T-helper 1 cell treated with Interleukin-12 subunit alpha and Interleukin-12 subunit beta and Interleukin-4 antibody, amounts not matched to agents 30 μg/mL and 1 μg/mL, for 36 hours (primary cell): ENCODE data around the gene KCTD16.

Source experiments
- H3K27ac Mint-ChIP-seq: one replicate; pipeline ENCODE4 v1.8.0; 2021; ENCODE audit warnings: mild to moderate bottlenecking, mixed read lengths
- H3K27me3 Mint-ChIP-seq: one replicate; pipeline ENCODE4 v1.8.0; 2021; ENCODE audit warnings: low read depth, mixed read lengths
- H3K36me3 Mint-ChIP-seq: one replicate; pipeline ENCODE4 v1.8.0; 2021; ENCODE audit warnings: low read depth, mixed read lengths
- H3K4me1 Mint-ChIP-seq: one replicate; pipeline ENCODE4 v1.8.0; 2021; ENCODE audit warnings: low read depth, mixed read lengths
- H3K4me3 Mint-ChIP-seq: one replicate; pipeline ENCODE4 v1.8.0; 2021; ENCODE audit warnings: mild to moderate bottlenecking, moderate library complexity, mixed read lengths
- H3K9me3 Mint-ChIP-seq: one replicate; pipeline ENCODE4 v1.8.0; 2021; ENCODE audit warnings: mixed read lengths

KCTD16 gene

DNA sequence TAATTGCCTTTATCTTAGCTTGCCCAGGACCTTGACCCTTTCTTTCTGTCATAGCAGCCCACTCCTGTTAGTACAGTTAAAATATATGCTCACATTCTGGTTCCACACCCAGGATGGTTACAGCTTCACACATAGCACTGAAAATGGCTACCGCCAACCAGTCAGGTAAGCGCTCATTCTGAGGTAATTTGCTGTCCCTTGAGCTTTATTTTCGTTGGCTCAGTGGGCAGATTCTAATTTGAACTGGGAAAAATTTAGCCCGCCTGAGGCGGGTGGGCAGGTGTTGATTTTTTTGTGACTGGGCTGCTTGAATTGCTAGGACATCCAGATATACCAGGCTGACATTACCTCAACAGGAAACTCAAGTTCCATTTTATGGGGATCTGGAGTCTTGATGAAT is 137.5 kb downstream of the KCTD16 start:
- Mint-ChIP-seq H3K4me1 (no peaks in the 10 kb centered on the region), H3K9me3 (no peaks in the 10 kb centered on the region), H3K27ac (no peak overlapping the region), H3K27me3 (no peaks in the 10 kb centered on the region), H3K4me3 (no peak overlapping the region), H3K36me3 (no peaks in the 10 kb centered on the region)

DNA sequence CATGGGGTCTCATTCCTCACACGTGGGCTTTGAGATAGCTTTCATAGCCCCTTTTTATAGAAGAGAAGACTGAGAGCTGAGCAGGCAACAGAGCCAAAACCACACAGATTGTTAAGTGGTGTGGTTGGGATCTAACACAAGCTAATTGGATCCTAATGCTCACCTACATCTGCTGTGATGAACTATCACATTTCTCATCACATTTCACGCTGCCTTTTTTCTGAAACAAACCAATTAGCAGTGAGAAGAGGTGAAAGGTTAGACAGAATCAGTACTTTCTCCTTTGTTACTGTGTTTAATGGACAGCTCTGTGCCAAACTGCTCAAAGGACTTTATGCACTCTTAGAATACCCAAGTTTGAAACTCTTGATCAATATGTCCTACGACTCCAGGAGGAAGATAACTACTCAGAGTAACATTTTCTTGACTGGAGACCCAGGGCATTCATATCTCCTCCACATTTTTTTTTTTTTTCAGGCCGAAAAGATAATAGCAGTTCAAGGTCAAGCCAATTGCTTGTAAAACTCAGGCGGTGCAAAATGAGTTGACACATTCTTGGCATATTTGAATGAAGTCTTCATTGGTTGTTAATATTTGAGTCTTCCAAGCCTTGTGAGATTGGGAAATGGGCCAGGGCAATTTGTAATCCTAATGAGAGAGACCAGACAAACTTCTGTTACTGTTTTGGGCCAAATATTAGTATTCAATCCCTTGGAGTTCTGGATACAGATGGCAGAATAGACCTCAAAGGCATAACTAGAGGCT is 138.4 kb downstream of the KCTD16 start:
- H3K4me3 Mint-ChIP-seq: no peak overlapping the region
- H3K36me3 Mint-ChIP-seq: no peaks in the 10 kb centered on the region
- no peak overlapping the region for H3K27ac Mint-ChIP-seq
- H3K27me3 Mint-ChIP-seq: no peaks in the 10 kb centered on the region
- H3K9me3 Mint-ChIP-seq: no peaks in the 10 kb centered on the region
- no peaks in the 10 kb centered on the region for H3K4me1 Mint-ChIP-seq

DNA sequence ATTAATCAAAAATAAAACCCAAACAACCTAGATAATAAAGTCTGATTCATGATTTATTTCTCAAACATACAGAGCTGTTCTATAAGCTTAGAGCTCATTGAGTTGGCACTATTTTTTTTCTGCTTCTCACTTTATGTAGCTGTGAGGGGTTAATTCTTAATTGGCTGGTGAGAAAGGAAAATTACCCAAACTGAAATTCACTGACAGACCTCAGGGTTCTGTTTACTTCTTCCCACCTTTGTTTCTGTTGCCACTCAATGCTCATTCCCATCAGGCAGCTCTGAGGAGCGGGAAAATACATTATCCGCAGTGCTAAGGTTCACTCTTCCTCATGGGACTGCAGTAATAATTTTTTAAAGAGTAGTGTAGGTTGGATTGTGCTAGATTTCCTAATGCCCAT is 139.9 kb downstream of the KCTD16 start:
- Mint-ChIP-seq H3K27me3 (no peaks in the 10 kb centered on the region), H3K4me1 (no peaks in the 10 kb centered on the region), H3K27ac (no peak overlapping the region), H3K4me3 (no peak overlapping the region), H3K36me3 (no peaks in the 10 kb centered on the region), H3K9me3 (no peaks in the 10 kb centered on the region)

DNA sequence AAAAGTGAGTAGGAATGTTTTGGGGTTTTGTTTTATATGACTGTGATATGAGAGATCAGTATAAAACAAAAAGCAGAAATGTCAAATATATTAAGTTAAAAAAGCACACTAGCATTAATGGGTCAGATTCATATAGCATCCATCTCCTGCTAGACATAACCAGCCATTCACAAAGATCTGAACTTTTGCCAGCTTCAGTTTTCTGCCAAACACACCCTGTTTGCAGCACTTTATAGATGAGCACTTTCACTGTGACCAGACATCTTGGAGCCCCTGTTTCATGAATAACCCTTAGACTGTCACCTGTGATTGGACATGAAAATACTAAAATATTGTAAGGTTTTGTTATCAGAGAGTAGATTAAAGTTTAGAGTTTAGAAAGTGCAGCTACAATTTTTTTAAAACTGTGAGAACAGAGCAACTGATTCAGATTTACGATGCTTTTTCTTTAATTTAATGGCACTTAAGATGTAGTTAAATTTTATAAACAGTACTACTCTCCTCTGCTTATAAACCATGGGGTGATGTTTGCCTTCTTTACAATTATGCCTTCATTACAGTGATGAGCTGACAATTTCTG is 142.6 kb downstream of the KCTD16 start:
- Mint-ChIP-seq H3K27ac (no peak overlapping the region), H3K9me3 (no peaks in the 10 kb centered on the region), H3K4me3 (no peak overlapping the region)

DNA sequence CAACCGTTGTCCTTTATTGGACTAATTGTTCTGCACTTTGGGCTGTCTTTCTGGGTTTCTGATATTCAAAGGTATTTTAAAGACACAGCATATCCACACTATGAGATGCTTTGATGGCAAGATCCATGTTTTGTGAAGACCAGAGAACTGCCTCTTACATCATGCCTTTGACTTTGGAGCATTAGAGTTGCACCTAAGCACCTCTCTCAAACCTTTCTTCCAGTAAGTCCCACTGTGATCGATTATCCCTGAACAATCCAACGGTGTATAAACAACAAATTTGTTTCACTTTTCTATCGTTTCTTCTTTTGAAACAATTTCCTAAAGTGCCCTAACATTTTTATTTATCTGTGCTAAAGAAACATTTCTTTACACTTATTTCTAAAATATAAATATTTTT is 144.4 kb downstream of the KCTD16 start:
- Mint-ChIP-seq H3K4me3 (no peak overlapping the region), H3K27me3 (no peaks in the 10 kb centered on the region), H3K27ac (no peak overlapping the region), H3K4me1 (no peaks in the 10 kb centered on the region), H3K36me3 (no peaks in the 10 kb centered on the region), H3K9me3 (no peaks in the 10 kb centered on the region)

More for the DNA sequence above, 142.6 kb downstream of the KCTD16 start:
- Mint-ChIP-seq H3K4me1 (no peaks in the 10 kb centered on the region), H3K27me3 (no peaks in the 10 kb centered on the region), H3K36me3 (no peaks in the 10 kb centered on the region)

DNA sequence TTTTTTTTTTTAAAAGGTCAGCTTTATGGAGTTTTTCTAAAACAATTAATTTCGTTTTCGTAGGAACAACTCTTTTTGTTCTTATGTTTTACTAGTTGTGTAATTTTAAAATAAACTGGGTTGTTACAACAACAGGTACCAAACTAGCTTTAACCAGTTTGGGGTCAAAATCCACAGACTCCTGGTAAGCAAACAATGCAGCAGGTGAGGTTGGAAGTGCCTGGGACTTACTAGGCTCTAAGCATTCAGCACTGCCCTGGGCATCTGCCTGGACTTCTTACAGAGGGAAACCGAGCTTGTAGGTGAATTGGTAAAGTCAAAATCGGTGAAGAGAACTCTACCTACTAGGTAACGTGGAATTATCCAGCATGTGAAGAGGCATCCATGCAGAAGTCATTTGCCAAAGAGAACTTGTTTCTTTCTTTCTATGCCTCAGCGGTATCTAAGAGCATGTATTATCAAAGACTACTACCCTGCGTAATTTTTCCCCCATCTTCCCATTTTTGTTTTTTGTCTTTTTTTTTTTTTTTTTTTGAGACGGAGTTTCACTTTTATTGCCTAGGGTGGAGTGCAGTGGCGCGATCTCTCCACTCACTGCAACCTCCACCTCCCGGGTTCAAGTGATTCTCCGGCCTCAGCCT is 145.4 kb downstream of the KCTD16 start:
- no peaks in the 10 kb centered on the region for H3K4me1 Mint-ChIP-seq
- H3K9me3 Mint-ChIP-seq: no peaks in the 10 kb centered on the region
- H3K36me3 Mint-ChIP-seq: no peaks in the 10 kb centered on the region
- no peak overlapping the region for H3K27ac Mint-ChIP-seq
- no peaks in the 10 kb centered on the region for H3K27me3 Mint-ChIP-seq
- no peak overlapping the region for H3K4me3 Mint-ChIP-seq

DNA sequence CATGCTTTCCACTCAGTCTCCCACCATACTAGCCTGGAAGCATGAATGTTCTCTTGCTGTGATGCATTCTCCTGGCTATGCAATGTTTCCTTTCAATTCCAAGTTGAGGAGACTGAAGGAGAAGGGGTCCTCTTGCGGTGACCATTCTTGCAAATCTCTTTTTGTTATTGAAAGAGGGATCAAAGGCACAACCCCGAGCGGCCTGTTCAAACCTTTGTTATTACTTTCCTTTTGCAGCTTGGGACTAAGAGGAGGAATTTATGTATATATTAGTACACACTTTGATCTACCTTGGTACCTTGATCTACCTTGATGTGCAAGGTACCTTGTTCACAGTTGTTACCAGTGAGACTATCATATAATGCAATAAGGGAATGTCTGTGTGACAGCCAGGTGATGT is 147.3 kb downstream of the KCTD16 start:
- no peaks in the 10 kb centered on the region for H3K27me3 Mint-ChIP-seq
- no peak overlapping the region for H3K27ac Mint-ChIP-seq
- H3K36me3 Mint-ChIP-seq: no peaks in the 10 kb centered on the region
- no peaks in the 10 kb centered on the region for H3K9me3 Mint-ChIP-seq
- H3K4me1 Mint-ChIP-seq: no peaks in the 10 kb centered on the region
- no peak overlapping the region for H3K4me3 Mint-ChIP-seq

DNA sequence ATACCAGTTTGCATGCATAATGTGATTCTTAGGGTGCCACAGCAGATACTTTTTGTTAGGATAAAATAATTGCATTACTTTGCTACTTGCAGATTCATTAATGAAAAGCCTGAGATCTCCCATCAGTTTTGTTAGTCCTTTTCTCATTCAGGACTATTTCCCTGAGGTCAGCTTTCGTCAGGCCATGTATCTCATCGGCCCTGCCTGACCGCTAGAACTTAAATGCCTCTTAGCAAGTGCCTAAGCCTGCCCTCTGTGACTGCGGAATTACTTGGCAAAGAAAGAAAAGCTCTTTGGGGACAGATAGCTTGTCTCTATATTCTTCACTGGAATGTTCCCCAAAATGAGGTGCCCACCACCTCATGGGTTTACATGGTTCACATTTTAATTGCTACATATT is 147.8 kb downstream of the KCTD16 start:
- no peaks in the 10 kb centered on the region for H3K27me3 Mint-ChIP-seq
- no peaks in the 10 kb centered on the region for H3K9me3 Mint-ChIP-seq
- H3K4me3 Mint-ChIP-seq: no peak overlapping the region
- no peaks in the 10 kb centered on the region for H3K4me1 Mint-ChIP-seq
- no peak overlapping the region for H3K27ac Mint-ChIP-seq
- no peaks in the 10 kb centered on the region for H3K36me3 Mint-ChIP-seq

DNA sequence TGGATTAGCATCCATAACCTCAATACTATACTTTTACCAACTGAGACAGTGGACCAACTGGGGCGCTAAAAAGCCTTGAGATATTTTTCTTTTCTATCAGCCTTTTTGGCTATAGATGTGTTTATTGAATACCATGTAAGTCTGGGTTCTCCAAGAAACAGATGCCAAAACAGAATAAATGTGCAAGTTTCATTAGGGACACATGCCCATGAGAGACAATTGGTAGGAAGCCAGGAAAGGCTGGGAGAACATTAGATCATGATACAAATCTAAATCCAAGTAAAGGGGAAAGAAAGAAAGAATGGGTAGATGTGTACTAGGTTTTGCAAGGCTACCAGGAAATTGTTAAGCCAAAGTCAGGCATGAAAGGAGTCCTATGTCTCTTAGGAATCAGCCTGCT is 152.5 kb downstream of the KCTD16 start:
- no peaks in the 10 kb centered on the region for H3K27me3 Mint-ChIP-seq
- no peak overlapping the region for H3K4me3 Mint-ChIP-seq
- no peaks in the 10 kb centered on the region for H3K36me3 Mint-ChIP-seq
- no peaks in the 10 kb centered on the region for H3K9me3 Mint-ChIP-seq
- no peak overlapping the region for H3K27ac Mint-ChIP-seq
- H3K4me1 Mint-ChIP-seq: no peaks in the 10 kb centered on the region

DNA sequence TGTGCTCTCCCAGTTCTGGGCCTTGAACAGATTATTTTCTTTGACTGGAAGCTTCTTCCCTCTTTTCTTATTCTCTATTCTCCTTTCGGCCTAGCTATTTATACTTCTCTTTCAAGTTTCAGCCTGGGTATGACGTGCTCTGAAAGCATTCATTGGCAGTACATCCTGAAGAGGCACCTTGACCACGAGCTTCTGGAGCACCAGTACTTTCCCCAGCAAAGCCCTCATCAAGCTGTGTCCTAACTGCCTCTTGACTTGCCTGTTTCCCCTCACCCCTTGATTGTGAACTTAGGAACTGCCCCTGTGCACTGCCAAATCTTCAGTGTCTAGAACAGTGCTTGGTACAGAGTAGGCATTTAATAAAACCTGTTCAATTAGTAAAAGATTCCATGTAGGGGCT is 154.9 kb downstream of the KCTD16 start:
- Mint-ChIP-seq H3K4me1 (no peaks in the 10 kb centered on the region), H3K4me3 (no peak overlapping the region), H3K27me3 (no peaks in the 10 kb centered on the region), H3K36me3 (no peaks in the 10 kb centered on the region), H3K27ac (no peak overlapping the region), H3K9me3 (no peaks in the 10 kb centered on the region)

DNA sequence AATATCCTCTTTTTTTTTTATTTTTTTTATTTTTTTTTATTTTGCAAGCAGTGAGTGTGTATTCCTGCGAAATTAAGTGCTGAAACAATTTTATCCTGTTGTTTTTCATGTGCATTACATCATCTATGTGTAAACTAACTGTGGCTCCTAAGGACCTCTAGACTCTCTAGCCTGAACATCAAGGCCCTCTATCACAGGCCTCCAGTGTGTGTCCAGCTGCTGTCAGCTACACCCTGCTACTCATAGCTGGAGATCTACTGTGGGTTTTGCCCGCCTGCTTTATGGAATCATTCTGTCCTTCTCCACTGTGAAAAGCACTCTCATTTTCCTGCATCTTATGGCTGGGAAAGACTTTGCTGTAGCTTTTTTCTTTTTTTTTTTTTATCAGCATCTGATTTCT is 157.8 kb downstream of the KCTD16 start:
- Mint-ChIP-seq H3K9me3 (no peaks in the 10 kb centered on the region), H3K27ac (no peak overlapping the region), H3K36me3 (no peaks in the 10 kb centered on the region), H3K4me3 (no peak overlapping the region), H3K4me1 (no peaks in the 10 kb centered on the region), H3K27me3 (no peaks in the 10 kb centered on the region)

DNA sequence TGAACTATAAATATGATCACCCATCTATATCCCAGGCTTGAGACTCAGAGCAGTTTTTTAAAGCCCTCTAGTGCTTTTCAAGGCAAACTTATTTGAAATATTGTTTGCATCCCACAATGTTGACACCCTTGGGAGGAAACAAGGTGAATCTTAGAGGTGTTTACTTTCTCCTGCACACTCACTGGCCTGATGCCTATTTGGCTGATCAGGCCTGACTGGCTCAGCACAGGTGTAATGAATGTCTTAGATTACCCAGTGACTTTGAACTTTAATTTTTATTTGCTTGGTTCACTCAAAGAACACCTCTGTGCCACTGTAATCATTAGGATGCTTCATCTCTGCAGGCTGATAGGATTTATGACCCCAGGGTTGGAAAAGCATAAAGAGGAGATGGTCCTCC is 158.3 kb downstream of the KCTD16 start:
- no peaks in the 10 kb centered on the region for H3K36me3 Mint-ChIP-seq

DNA sequence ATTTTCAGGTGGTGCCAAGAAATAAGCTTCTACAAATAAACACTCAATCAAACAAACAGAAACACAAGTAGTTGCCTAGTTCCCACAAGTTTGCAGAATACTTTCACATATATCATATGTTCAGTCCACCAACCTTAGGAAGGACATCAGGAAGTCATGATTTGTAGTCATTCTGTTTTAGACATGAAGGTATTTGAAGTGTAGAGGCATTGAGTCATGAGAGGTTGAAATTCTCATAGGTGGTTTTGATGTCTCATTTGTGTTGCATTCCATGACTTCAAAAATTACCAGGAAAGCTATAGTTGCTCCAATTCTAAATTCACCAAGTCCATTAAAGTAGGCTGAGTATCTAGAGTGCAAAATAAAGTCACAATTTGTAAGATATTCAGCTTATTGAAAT is 159.0 kb downstream of the KCTD16 start:
- no peaks in the 10 kb centered on the region for H3K9me3 Mint-ChIP-seq
- no peaks in the 10 kb centered on the region for H3K36me3 Mint-ChIP-seq
- no peaks in the 10 kb centered on the region for H3K27me3 Mint-ChIP-seq
- no peak overlapping the region for H3K4me3 Mint-ChIP-seq
- H3K27ac Mint-ChIP-seq: no peak overlapping the region
- no peaks in the 10 kb centered on the region for H3K4me1 Mint-ChIP-seq

More for the DNA sequence above, 158.3 kb downstream of the KCTD16 start:
- Mint-ChIP-seq H3K4me3 (no peak overlapping the region), H3K27me3 (no peaks in the 10 kb centered on the region), H3K27ac (no peak overlapping the region), H3K9me3 (no peaks in the 10 kb centered on the region), H3K4me1 (no peaks in the 10 kb centered on the region)

DNA sequence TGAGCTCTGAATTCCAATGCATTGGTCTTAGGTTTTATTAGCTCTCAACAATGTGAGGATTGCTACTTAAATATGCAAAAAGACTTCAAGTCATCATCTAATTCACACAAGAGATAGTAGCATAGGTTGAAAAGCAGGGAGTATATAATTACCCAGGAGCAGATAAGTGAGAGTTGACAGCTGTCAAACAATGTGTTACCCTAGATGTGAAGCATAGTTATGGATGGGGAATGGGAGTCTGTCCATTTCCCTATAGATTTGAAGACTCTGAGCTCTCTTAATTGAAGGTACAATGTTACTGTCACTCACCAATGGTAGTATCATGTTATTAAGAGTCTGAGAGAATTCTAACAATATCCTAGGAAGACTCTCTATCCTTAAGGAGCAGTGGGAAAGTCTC is 160.7 kb downstream of the KCTD16 start:
- Mint-ChIP-seq H3K27ac (no peak overlapping the region), H3K9me3 (no peaks in the 10 kb centered on the region), H3K4me1 (no peaks in the 10 kb centered on the region), H3K27me3 (no peaks in the 10 kb centered on the region), H3K36me3 (no peaks in the 10 kb centered on the region), H3K4me3 (no peak overlapping the region)

DNA sequence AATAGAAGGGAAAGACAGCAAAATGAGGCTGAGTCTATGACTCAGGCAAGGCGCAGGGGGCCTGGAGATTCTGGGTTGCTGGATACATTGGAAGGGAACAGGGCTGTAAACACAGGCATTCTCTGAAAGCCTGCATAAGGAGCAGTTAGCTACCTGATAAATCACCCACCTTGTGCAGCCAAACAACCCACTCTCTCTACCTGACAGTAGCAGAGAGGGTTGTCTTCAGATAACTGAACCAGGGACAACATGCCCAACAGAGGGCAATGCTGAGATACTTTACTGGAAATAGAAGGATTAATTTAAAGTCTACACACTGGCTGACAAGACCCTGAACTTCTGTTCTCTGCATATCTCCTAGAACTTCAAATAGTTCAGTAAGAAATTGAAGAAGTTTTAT is 161.6 kb downstream of the KCTD16 start:
- H3K36me3 Mint-ChIP-seq: no peaks in the 10 kb centered on the region
- H3K4me3 Mint-ChIP-seq: no peak overlapping the region
- H3K9me3 Mint-ChIP-seq: no peaks in the 10 kb centered on the region
- no peaks in the 10 kb centered on the region for H3K27me3 Mint-ChIP-seq
- no peaks in the 10 kb centered on the region for H3K4me1 Mint-ChIP-seq
- no peak overlapping the region for H3K27ac Mint-ChIP-seq
